T-helper 2 cell treated with Interferon-gamma antibody and Interleukin-4, amounts not matched to agents 100 ng/mL and 5 ng/mL, for 36 hours (primary cell): ENCODE results near the gene HAND1. TPM values are rescaled to one million over a fixed set of nuclear protein-coding genes. Genes with fewer than 3 reads are reported as not detected.

Experiments
- intact Hi-C: fragments of 100-400 bp; cut with micrococcal nuclease; formaldehyde crosslinking; loops from one replicate; pipeline ENCODE4 v1.15.1; 2023
- total RNA-seq: library from RNA; stranded (reverse); gene quantifications from 2 replicates; pipeline ENCODE4 v1.2.3, GENCODE V29; 2022

Gene HAND1
- total RNA-seq, 1 donor from 2014 or later, result not detected

DNA sequence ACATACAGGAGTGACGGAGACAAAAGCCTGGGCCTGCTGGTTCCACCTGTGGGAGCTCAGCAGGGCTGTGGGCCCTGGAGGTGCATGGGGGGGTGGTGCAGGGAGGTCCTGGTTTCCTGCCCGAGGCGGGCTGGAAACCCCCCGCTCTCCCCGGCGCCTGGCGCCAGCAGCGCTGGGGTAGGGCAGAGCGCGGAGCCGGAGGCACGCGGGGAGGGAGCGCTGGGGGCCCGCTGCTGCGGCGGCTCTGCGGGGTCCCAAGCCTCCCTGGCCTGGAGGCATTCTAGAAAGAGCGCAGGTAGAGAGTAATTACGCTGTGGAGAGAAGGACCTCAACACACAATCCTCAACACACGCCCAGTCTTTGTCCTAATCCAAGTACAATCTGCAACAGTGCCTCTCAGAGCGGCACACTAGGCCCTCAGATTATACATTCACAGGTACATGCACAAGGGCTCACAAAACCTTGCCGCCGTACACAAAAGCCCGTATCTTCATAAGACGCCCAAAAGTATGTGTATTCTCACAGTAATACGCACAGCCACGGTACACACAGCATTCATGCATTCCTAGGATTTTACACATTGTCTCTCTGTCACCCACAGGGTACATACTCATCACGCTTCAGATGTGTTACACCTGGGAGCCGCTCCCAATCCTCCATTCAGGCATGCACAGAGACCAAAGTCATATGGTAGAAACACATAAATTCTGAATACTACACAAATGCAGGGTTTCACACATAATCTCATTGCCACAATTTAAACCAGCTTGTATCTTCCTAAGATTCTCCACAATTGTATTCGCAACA lies 2.1 kb upstream of the HAND1 start:
- intact Hi-C loops, result no loop called here

DNA sequence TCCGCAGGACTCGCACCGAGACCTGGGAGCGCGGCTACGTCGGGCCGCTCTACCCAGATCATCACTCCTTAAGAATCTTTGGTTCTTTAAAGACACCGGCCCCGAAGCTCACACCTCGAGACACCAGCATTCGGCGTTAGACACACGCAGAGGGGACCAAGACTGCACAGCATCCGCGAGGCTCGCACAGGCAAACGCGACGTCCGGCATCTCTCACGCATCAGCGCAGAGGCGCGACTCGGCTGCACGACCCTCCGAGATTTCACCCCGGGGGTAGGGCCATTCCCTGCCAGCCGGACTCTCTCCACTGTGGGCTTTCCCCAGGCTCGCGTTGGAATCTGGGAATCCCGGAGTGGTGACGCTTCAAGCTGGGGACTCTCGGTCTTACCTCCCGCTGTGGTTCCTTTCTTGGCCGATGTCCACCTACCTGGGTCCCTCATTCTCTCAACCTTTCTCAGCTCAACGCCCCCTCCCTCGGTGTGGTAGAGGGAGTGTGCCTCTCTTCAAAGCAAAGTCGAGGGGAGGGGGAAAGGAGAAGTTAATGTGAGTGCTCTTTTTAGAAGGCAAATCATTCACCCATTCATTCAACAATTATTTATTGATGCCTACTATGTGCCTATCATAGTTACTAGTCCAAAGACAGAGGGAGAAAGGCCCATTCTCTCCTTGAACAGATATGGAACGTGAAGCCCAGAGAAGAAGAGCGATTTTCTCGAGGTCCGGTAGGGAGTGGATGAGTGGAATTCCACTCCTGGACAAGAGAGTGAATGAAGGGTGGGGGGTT lies 1.3 kb upstream of the HAND1 start:
- intact Hi-C loops, result no loop called here

DNA sequence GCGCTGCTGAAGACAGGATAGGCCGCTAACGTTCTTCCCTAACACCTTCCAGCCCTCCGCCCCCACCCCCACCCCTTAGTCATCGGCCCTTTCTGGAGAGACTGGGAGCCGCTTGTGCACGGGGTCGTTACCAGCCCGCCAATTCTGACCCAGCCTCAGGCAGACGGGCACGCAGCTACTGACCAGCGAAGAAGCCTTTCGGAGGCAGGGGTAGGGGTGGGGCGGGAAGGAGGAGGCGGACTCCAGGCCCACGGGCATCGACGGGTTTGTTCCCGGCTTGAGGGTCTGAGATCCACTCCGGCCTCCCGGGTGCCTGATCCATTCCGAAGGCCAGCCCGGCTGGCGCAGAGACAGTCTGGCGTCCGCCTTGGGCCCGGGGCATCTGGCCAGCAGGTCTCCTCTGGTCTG lies 729 bp upstream of the HAND1 start:
- intact Hi-C loops, result no loop called here

DNA sequence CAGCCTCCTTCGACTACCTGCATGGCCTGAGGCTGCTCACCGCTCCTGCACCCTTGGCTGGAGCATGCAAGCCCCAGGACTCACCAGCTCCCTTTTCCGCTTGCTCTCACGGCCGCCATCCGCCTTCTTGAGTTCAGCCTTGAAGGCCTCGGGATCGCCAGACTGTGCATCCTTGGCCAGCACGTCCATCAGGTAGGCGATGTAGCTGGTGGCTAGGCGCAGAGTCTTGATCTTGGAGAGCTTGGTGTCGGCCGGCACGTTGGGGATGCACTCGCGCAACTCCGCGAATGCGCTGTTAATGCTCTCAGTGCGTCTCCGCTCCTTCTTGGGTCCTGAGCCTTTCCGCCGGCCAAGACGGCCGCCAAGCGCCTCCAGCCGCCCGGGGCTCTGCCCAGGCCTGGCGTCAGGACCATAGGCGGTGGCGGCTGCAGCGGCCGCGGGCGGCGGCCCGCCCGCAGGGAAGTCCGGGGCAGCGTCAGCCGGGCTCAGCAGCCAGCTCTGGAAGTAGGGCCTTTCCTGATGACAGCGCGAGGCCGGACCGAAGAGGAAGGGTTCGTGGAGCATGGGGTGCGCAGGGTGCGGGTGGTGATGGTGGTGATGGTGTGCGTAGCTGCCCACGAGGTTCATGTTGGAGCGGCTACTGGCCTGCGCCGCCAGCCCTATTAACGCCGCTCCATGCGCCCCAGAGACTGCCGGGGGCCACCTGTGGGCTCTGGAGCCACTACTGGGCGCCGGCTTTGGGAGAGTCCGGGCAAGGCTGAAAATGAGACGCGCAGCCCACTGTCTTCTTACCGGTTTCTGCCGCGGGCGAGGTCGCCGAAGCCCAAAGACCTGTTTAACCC lies 424 bp downstream of the HAND1 start:
- intact Hi-C loops, result no loop called here

DNA sequence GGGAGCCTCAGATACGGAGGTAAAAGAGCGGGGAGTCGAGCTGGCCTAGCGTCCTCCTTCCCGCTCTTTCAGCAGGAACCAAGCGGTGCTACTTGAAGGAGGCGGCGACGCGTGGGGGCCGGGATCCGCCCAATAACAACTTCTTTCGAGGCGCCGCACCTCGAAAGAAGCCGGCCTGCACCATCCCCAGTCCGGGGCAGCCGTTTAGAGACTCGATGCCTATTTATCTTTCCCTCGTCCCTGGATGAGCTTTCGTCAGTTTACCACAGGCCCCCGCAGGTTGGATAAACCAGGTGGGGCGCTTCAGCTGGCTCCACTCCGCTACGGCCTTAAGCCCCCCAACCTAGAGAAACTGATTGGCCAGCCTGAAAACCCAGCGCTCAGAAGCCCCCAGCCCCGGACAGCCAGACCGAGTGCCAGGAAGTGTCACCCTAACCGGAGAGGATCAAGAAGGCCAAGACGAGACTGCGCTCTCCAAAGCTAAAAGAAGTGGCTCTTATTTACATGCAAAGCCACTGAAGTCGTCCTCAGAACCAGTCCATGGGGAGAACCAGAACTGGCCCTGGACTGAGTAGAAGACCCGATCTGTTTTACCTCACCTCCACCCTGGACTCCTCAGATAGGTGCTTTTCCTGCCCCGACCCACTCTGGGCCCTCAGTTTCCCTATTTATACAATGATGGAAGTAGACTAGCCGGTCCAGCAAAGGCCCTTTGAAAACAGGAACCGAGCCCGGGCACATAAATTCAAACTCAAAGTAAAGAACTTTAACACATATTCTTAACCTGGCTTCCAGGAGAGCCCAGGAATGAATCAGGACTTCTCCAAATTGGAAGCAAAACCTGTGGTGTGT lies 1.4 kb downstream of the HAND1 start:
- intact Hi-C loops, result loop anchor here (1.0 kb wide), 1 partner anchor 8 kb away; no protein-coding TSS in a partner anchor

DNA sequence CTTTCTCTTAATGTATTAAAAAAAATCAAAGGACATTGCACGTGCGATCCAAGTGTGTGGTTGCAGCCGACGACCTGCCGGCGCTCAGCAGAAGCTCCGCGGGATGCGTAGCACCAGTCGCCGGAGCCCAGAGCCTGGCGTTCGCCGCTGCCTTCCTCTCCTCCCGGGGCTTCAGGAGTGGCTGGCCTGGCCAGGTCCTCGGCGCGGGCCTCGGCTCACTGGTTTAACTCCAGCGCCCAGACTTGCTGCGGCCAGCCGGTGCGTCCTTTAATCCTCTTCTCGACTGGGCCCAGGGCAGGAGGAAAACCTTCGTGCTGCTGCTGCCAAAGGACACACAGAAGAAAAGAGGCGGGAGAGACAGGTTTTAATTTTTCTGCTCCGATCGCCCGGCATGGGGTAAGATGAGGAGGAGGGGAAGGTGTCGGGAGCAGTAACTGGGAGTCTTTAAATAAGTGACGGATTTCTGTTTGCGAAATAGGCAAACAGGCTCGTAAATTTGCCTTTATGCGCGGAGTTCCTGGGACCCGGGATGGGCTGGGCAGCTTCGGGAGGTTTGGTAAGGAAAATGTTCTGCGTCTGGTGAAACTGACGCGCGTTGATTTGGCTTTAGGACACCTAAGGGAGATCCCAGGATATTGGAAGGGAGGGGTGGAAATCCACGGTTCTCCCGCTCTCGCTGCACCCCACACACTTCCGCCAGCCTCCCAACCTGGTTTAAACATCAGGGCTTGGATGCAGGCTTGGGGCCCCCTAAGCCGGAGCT lies 2.3 kb downstream of the HAND1 start:
- intact Hi-C loops, result loop anchor here (1.0 kb wide), 1 partner anchor 9 kb away; no protein-coding TSS in a partner anchor

DNA sequence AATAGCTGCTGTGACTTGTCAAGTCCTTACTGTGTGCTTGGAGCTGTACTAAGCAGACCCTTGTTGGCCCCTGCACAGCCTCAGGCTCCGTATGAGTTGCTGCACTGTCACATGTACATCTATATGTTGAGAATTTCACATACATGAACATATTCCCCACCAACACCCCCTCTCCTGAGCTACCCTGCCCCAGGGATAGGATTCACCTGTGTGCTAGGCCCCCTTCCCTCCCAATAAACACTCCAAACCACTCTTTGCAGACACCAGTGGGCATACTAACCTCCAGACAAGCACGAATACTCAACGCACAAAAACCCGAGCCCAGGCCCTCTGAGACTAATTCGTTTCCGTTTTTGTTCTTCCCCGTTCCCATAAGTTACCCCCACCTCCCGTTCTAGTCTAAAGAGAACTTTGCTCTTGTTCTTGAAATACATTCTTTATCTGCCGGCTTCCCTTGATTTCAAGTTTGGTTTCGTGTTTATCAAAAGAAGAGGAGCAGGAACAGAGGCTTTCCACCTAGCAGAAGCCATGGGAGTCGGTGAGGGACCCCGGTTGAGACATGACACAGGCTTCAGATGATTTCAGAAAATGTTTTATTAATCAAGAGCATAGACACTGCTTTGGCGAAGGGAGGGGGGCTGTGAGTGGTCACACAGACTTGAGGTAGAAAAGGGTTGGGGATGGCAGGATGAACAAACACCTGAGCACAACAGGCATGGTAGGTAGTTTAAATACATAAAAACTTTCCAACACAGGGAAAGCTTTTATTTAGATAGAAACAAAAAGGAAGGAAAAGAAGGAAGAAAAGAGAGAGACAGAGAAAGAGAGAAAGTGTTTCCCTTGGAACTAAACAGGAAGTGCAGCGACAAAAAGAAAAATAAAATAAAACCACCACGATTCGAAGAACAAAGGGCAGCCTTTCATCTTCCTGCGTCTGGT lies 3.4 kb downstream of the HAND1 start:
- intact Hi-C loops, result no loop called here

DNA sequence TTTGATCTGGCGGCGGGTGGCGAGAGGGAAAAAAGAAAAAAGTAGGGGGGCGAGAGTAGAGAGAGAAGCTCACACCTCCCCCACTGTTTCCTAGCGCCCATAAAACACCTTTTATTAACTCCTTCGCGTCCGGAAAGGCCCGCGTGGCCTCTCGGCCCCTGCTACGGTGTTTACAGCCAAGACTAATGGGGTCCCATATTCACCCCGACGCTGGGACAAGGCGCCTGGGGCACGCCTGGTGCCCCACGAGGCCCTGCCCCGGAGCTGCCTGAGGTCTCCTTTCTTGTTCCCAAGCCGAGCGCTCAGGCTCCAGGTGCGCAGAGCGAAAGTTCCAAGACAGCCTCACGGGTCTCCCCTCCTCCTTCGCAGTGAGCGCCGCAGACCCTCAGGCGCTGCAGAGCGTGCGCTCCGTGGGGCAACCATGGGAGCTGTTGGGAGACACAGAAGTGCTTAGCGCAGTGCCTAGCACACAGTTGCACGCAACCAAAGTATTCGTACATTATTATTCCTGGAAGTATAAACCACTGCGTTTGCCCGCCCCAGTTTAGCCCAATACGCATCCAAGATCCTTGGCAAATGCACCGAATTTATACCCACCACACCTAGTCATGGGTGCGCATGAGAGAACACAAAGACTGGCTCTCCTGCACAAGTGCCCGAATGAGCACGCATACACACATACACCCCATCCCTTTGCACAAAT lies 4.3 kb downstream of the HAND1 start:
- intact Hi-C loops, result no loop called here

DNA sequence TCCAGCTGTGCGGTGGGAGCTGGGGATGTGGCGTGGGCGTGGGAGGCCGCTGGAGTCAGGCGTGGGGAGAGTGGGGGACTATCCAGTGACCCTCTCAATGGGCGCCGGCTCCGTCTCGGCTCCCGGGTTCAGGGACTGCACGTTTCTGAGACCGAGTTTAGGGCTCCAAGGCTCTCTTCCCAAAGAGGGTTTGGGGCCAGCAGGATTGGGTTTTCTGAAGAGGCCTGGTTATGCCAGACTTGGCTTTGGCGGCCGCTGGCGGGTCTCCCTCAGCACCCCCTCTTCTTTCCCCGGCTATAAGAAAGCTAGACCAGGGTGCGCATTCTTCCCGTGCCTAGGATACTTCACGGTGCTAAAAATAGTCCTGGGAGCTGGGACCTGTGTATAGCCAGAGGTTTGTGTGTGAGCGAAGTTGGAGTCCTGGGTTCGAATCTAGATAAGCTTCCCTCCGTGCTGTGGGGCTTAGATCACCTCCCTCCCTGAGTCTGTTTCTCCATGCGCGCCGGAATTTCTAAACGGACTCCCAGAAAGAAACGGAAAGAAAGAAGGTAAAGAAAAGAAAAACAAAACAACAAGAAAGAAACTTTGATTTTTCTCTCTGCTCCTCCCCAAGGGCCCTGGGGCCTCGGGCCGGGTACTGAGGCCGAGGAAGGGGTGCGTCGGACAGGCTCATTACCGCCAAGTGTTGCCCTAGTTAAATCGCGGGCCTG lies 5.0 kb downstream of the HAND1 start:
- intact Hi-C loops, result no loop called here

DNA sequence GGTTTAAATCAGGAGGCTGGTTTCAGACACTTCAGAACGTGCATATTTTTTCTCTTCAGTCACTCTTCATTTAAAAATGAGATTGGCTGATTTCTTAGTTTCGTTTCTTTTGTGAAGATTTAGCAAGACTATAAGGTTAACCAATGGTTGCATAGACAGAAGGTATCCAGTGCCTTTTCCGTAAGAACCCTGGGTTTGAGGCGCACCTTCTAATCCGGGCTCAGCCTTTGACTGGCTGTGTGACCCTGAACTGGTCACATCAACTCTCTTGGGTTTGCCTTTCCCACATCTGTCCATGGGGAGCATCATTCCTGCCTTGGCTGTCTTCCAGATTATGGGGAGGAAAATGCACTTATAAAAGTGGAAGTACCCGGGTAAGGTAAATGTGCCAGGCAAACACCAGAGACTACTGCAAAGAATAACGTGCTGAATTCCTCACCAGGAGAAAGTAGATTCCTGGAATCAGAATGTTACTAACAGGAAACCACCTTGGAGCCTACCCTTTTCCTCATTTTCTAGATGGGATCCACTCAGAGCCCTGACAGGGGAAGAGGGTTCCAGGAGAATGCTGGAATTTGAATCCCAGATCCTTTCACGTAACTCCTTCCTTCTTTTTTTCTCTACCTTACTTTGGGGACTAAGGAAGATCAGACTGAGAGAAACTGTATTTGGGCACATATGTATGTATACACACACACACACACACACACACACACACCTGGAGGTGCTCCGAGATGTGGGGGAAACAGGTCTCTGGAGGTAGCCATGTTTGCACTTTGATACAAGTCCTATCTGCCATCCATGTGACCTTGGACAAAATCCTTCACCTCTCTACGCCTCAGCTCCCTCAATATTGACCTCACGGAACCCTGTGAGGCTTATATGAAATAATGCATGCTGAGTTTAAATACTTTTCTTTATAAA lies 6.8 kb downstream of the HAND1 start:
- intact Hi-C loops, result loop anchor here (2.0 kb wide), 1 partner anchor 14 kb away; no protein-coding TSS in a partner anchor

DNA sequence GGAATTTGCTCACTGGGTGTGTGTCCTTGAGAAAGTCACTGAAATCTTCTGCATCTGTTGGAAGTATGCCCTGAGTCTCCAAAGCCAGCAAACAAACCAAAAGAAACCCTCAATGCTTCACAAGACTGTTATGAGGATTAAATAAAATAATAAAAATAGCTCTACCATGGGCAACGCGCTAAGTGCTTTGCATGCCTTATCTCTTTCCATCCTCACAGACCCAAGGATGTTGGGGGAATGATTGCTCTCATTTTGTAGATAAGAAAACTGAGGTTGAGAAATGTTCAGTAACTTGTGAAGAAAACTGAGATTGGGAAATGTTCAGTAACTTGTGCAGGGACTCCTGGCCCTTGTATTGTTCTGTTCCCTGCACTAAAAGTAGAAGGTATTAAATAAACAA lies 7.9 kb downstream of the HAND1 start:
- intact Hi-C loops, result loop anchor here (2.0 kb wide), 1 partner anchor 15 kb away; no protein-coding TSS in a partner anchor

DNA sequence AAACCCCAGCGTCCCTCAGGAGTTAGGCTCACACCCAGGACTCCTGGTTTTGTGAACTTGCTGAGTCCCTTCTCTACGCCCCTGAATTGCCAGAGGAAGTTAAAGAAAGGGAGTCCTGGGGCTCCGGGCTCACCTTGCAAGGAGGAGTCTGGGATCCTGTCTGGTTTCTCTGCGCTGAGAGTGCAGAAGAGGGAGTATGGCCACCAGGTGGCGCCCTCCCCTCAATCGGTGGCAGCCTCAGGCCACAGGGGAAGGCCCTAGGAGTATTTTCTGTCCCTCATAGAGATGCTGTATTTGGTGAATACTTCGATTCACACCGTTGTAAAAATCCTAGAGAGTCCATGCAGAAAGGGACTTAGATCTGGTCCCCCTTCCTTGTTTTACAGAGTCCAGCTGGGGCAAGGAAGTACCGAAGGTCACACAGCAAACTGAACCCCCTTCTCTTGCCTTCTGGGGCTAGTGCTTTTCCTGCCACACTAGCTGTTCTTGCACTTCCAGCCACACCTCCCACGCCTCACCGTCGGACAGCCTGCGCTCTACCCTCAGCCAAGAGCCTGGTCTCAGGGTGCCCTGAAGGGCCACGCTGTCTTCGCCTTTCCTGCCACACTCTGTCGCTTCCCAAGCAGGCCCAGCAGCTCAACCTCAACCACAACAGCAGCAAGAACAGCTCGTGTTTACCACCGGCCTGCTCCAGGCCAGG lies 10.2 kb downstream of the HAND1 start:
- intact Hi-C loops, result loop anchor here (1.0 to 5.0 kb wide), 2 partner anchors 142 to 396 kb away; no protein-coding TSS in a partner anchor

DNA sequence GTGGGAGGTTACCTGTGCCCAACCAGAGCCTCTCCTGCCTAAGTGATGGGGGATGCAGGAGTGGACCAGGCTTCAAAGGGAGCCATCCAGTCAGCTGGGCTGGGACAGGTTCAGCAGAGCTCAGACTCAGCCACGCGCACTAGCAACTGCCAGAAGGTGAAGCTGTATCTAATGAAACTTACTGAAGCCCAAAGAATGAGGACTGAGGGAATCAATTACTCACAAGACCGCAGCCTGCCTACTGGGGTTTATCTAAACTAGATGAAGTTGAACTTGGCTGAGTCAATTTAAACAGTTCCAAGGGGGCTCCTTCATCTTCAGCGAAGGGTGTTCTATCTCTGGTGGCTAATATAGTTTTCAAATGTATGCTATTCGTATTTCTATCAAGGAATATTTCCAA lies 11.4 kb downstream of the HAND1 start:
- intact Hi-C loops, result loop anchor here (1.0 to 5.0 kb wide), 2 partner anchors 144 to 394 kb away; no protein-coding TSS in a partner anchor

DNA sequence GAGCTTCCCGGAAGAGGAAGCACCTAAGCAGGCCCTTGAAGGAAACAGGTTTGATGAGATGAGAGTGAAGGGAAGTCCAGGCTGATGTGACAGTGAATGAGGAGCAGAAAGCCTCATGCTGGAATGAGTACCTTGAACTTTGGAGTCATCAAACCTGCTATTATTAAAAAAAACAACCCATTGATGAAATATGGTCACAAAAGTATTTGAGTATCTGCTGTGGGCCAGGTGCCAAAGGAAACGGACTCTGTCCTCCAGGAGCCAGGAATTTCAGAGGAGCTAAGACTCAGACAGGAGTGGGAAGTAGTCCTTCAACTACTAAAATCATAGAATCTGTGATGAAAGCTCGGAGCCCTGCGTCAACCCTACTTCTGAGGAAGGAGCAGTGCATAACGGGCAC lies 11.9 kb downstream of the HAND1 start:
- intact Hi-C loops, result loop anchor here (5.0 kb wide), 1 partner anchor 394 kb away; no protein-coding TSS in a partner anchor

DNA sequence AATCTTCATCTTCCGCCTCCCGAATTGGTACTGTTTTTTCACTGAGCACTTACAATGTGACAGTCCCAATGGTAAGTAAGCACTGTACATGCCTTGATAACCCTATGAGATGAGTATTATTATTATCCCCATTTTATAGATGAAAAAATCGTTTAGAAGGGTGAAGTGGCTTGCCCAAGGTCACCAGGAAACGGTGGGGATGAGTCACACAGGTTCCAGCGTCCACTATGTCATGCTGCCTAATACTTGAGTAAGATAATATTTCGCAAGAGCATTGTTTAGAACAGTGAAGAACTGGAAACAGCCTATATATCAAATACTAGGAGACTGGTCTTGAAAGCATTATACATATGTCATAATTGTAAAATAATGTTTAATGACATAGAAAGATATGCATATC lies 12.9 kb downstream of the HAND1 start:
- intact Hi-C loops, result loop anchor here (5.0 kb wide), 1 partner anchor 393 kb away; no protein-coding TSS in a partner anchor
